ENCODE measurements around the gene CFAP410.
A peak's percentile ranks its signal among the peaks of the same experiment; 100 is the strongest.

CFAP410 gene

DNA sequence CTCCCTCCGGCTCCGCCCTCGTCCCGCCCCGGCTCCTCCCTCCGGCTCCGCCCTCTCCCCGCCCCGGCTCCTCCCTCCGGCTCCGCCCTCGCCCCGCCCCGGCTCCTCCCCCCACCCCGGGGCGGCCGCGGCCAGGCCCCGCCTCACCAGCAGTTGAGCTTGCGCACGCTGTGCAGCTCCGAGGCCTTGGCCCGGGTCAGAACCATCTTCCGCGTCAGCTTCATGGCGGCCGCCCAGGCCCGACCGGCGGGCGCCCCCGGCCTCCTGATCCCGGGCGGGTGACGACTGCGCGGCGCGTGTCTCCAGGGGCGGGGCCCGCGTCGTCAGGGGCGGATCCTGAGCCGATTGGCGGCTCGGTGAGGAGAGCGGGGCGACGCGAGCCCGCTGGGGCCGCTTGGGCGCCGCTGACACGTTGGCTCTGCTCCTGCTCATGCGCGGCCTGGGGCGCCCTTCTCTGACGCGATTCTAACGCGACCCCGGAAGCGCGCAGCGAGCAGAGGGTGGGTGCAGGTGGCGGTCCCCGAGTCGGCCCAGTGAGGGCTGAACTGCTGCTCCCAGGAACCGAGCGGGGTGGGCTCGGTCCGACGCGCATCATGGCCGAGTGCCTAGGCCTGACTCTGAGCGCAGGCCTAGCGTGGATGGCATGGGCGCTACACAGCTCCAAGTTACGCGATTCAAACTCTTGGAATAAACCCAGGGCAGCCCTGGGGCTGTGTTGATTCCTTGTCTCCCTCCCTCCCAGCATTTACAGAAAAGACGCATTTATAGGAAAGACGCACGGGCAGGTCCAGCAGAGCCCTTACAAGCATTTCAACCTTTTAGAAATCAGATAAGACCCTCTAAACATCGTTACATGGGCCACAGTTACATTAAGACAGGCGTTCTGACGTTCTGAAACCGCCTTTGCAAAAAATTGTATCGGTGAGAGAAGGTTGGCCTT is at the start of gene CFAP410:
Gene CFAP410 (minus strand): TSS at position 420 of the 940 bp plus-strand sequence. CDS start 196 bp downstream, at position 224.
- peak; percentile 90 to 94 for DNase-seq (ENCODE audit: low read depth in 2 of 2)

DNA sequence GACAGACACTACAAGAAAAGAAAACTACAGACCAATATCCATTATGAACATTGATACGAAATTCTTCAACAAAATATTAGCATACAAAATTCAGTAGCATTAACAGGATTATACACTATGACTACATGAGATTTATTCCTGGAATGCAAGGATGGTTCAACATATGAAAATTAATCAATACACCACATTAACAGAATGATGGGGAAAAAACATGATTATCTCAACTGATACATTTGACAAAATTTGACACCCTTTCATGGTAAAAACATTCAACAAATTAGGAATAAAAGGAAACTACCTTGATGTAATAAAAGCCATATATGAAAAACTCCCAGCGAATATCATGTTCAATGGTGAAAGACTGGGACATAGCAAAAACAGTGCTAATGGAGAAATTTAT is 45.8 kb upstream of the CFAP410 start:
- no peak for DNase-seq (ENCODE audit: low read depth in 2 of 2)

DNA sequence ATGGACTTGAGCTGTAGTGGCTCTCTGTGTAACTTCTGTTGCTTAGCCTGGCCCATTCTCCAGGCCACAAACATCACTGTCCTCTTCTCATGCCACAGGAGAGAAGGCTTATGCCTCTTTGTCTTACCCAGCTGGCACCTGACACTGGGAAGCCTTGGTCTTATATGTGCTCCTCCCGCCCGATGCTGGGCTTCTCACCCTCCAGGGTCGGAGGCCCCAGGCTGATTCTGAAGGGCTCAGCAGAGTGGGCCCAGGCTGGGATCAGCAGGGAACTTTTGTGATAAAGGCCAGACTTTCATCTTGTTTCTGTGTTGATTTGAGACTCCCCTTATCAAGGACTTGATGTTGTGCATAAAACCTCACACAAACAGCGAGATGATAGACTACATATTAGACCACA is 44.0 kb upstream of the CFAP410 start:
- no peak for DNase-seq (ENCODE audit: low read depth in 2 of 2)

DNA sequence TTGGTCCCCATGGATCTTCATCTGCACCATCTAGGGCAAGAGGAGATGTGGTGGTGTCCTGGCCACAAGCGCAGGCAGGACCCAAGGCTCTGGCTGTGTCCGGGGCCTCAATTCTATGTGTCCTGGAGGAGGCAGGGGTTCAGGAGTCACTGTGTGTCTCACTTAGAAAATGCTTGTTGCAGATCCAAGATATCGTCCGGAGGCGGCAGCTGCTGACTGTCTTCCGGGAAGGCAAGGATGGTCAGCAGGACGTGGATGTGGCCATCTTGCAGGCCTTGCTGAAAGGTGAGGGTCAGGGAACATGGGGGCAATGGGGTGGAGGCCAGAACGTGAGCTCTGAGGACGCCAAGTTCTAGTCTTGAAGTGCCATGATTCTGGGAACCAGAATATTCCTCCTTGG is 43.3 kb upstream of the CFAP410 start:
- DNase-seq (ENCODE audit: low read depth in 2 of 2) = no peak

DNA sequence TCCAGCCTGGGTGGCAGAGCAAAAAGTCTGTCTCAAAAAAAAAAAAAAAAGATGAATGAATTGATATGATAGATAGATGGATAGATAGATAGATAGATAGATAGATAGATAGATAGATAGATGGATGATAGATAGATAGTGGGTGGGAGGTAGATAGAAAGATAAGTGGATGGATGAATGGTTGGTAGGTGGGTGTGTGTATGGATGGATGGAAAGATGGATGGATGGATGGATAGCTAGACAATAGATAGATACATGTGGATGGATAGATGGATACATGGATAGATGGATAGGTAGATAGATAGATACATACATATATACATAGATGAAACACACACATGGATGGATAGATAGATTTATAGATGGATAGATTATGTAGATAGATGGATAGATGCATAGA is 42.7 kb upstream of the CFAP410 start:
- DNase-seq (ENCODE audit: low read depth in 2 of 2) = no peak

DNA sequence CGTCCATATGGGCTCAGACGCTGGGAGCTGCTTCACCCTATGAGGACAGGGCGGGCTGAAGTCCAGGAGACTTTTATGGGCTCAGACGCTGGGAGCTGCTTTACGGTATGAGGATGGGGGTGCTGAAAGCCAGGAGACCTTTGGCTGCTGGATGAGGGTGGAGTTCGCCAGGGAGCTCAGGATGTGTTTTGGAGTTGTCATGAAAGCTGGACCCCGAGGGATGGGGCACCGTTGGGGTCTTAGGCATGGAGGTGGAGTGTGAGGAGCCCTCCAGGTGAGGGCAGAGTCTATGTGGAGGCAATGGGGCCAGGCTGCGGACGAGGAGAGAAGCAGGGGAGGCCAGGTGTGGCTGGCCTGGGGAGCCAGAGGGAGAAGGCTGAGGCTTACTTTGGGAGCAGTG is 41.7 kb upstream of the CFAP410 start:
- no peak for DNase-seq (ENCODE audit: low read depth in 2 of 2)

DNA sequence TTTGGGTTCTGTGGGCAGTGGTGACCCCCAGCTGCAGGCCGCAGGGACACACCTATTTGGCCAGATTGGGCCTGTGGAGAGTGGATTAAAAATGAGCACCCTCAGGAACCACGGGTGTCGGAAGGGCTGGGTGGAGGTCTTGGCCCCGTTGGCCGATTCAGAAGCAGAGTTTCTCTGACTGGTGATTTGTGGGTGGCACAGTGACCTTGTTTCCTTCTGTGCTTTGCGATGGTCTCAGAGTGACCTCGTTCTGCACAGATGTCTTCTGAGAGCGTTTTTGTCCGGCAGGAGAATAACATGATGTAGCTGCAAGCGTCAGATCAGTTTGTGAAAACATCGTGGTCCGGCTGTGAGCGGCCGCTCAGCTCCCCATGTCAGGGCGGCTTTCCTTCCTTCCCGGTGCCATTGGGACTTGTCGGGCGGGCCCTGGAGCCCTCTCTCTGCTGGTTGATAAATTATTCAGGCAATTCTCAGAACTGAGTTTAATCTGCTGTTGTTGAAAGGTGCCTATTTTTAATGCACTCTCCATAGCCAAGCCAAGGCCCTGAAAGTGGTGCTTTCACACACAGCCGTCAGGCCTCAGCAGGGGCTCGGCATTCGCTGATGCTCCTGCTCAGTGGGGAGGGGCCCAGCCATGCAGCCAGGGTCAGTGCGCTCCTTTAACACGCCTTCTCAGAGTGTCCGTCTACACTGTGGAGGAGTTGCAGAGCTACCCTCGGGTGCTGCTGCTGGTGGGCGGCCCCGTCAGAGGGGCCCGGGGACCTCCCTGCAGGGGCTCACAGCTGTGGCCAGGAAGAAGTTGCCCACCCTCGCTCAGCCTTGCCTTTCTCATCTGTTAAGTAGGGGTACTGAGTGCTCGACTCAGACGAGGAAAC is 41.0 kb upstream of the CFAP410 start:
- DNase-seq (ENCODE audit: low read depth in 2 of 2) = no peak

DNA sequence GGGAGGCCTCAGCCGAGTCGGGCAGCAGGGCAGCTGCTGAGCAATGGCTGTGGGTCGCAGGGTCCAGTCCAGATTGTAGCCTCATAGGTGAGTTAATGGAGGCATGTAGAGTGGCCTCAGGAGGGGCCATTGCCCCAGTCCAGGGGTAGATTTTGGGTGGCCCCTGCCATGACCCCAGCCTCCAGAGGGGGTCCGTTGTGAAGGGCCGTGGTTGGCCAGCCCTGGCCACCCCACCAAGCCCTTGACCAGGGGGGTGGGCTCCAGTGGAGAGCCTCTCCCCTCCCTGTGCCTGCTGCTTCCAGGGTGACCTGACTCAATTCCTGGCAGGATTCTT is 40.3 kb upstream of the CFAP410 start:
- no peak for DNase-seq (ENCODE audit: low read depth in 2 of 2)

DNA sequence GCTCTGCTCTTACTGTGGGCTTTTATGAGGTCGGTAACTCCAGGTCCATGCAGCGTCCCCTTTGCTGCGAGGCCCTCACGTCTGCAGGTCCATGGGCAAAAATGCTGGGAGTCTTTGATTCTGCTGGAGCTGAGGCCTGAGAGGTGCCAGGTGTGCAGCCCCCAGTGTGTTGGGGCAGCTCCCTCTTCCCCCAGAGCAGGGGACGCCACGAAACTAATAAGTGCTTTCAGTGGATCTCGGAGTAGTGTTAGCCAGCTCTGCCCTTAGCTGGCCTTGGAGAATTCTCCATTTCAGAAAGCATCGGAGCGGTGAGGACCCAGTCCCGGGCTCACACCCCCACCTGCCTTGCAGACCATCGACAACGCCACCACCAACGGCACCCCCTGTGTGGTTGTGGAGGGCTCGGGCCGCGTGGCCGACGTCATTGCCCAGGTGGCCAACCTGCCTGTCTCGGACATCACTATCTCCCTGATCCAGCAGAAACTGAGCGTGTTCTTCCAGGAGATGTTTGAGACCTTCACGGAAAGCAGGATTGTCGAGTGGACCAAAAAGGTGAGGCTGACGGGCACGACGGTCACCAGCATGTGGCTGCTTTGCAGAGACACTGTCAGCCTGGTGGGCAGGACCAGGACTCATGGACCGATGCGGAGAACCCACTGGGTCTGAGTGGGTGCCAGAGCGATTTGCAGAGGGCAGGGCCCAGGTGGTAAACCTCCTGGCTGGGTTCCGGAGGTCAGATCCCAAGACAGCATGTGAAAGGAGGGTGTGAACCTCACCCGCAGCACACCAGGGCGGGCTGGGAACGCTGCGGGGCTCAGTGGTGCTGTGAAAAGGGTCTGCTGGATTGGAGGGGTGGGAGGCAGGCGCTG is 39.7 kb upstream of the CFAP410 start:
- DNase-seq (ENCODE audit: low read depth in 2 of 2) = no peak

DNA sequence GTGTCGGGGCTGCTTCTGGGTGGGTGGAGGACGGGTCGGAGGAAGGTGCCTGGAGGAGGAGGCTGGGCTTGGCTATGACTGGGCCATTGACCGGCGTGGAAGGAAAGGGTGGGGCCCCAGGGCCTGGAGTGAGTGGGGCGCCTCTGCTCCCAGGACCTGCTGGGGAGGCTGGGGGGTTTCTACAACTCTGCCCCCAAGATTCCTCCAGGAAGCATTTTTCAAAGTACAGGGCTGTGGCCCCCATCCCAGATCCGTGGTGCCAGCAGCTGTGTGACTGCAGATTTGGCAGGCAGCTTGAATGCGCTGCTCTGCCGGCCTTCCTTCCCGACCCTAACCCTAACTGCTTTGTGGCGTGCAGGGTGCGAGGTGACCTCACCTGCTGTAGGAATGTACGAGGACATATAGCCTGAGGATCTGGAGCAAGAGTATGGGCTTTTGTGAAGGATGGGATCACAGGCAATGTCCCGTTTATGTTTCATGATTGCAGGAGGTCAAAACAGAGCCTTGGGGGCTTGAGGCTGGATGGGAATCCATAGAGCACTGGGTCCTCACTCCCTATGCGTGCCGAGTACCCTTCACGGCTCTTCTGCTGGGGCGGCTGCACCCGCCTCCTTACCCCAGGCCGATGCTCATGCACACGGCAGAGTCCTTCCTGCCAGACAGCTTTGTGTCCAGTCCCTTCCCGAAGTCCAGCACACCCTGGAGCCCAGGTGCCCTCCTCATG is 38.9 kb upstream of the CFAP410 start:
- no peak for DNase-seq (ENCODE audit: low read depth in 2 of 2)

DNA sequence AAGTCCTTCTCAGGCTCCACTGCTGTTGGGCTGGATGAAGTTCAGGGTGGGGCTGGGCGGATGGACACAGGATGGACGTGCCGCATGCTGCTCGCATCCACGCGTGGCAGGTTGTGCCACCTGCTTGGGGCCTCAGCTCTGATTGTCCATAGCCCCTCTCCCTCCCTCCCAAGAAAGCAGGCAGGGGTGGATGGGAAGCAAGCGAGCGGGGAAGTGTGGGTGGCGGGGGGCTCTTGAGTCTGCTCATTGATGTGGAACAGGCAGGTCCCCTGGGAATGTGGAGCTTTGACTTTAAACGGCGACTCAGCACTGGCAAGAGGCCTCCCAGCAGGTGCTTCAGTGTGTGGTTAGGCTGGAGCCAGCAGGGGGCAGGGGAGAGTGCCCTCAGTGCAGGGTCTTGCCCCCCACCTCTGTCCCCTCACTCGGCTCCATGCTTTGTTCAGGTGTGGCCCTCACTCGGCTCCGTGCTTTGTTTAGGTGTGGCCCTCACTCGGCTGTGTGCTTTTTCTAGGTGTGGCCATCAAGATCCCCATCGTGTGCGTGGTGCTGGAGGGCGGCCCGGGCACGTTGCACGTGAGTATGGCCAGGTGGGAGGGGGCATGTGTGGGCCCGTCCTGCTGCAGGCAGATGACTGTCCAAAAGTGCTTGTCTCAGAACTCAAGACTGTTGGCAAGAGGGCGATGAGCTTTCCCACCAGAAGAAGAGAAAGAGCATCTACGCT is 38.2 kb upstream of the CFAP410 start:
- no peak for DNase-seq (ENCODE audit: low read depth in 2 of 2)

DNA sequence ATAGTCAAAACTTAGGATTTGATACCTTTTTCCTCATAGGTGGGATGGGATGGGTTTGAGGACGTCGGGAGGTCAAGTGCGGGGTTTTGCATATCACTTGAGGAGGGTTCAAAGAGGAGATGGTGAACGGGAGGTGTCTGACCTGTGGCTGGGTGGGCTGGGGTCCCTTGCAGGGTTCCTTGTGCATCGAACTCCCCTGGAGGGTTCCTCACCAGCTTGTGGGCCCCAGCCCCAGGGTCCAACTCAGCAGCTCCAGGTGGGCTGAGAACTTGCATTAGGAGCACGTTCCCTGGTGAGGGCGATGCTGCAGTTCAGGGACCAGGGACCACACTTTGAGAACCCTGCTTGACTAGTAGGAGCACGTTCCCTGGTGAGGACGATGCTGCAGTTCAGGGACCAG is 37.4 kb upstream of the CFAP410 start:
- no peak for DNase-seq (ENCODE audit: low read depth in 2 of 2)

DNA sequence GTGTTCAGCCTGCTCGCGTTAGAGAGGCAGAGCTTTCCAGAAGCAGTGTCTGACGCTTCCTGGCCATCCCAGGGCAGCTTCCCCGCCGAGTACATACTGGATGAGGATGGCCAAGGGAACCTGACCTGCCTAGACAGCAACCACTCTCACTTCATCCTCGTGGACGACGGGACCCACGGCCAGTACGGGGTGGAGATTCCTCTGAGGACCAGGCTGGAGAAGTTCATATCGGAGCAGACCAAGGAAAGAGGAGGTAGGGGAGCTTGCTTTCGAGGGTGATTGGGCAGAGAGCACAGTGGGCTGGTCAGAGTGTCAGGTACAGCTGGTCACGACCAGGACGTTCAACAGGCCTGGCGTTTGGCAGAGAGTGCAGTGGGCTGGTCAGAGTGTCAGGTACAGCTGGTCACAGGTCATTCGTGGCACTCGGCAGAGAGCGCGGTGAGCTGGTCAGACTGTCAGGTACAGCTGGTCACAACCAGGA is 36.6 kb upstream of the CFAP410 start:
- no peak for DNase-seq (ENCODE audit: low read depth in 2 of 2)

DNA sequence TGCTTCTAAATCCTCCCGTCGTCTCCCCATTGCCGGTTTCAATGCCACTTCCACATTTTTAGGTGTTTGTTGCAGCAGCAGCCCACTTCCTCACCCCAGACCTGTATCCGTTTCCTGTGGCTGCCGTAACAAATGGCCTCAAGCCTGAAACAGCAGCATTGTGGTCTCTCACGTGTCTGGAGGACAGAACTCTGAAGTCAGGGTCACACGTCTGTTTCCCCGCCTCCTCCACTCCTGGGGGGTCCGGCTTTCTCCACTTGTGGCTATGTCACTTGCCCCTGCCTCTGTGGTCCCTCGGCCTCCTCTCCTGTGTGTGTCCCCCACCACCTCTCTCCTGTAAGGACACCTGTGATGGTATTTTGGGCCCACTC is 36.1 kb upstream of the CFAP410 start:
- DNase-seq (ENCODE audit: low read depth in 2 of 2) = no peak

DNA sequence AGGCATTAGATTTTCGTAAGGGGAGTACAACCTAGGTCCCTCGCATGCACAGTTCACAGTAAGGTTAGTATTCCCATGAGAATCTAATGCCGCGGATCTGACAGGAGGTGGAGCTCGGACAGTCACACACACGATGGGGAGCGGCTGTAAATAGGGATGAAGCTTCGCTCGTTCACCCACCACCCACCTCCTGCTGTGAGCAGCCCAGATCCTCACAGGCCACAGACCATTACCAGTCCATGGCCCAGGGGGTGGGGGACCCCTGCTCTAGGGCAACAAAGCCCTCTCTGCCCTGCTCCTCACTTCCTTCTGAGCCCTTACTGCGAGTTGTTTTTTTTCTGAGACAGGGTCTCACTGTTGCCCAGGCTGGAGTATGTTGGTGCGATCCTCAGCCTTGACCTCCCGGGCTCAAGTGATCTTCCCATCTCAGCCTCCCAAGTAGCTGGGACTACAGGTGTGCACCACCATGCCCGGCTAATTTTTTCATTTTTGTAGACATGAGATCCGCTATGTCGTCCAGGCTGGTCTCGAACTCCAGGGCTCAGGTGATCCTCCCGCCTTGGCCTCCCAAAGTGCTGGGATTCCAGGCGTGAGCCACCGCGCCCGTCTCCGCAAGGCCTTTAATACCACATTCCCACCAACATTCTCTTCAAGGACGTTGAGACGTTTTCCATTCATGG is 35.6 kb upstream of the CFAP410 start:
- no peak for DNase-seq (ENCODE audit: low read depth in 2 of 2)

DNA sequence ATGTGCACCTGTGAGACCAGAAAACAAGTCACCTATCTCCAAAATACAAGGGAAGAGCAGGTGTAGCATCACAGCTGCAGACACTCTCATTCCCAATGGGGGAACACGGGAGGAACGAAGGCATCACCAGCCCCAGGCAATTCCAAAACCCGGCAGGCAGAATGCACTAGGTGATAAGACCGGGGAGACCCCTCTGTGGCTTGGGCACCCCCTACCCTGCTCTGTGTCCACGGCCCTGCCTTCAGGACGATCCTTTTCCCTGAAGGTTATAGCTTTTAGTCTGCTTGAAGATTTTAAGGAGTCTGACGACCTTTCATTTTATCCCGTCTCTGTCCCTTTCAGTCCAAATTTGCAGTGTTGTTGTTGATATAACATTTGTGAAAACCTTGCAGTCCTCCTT is 33.4 kb upstream of the CFAP410 start:
- DNase-seq (ENCODE audit: low read depth in 2 of 2) = no peak

DNA sequence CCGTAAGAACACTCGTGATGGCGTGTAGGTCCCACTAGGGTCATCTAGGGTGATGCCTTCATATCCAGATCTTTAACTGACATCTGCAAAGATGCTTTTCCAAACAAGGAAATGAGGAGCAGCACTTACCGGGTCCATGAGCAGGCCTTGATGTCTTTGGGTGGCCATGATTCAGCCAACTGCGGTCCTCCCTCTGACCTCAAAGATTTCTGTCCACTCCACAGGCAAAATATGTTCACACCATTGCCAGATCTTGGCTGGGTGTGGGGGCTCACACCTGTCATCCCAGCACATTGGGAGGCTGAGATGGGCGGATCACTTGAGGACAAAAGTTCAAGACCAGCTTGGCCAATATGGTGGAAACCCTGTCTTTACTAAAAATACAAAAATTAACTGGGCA is 32.4 kb upstream of the CFAP410 start:
- no peak for DNase-seq (ENCODE audit: low read depth in 2 of 2)

DNA sequence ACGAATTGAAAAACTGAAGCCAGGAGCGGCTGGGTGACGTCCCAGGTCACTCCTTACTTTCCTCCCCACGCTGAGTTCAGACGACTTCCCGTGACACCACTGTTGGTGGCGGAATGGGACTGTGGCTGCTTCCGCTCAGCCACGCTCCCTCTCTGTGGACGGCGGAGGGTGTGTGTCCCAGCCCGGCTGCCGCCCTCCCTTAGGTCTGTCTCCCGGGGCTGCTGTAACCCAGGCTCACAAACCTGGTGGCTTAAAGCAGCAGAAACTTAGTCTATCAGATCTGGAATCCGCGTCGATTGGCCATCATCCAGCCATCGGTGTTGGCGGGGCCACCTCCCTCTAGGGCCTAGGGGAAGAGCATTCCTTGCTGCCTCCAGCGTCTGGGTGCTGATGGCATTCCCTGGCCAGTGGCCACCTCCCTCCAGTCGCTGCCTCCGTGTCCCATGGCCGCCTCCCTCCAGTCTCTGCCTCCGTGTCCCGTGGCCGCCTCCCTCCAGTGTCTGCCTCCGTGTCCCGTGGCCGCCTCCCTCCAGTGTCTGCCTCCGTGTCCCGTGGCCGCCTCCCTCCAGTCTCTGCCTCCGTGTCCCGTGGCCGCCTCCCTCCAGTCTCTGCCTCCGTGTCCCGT is 31.7 kb upstream of the CFAP410 start:
- no peak for DNase-seq (ENCODE audit: low read depth in 2 of 2)

DNA sequence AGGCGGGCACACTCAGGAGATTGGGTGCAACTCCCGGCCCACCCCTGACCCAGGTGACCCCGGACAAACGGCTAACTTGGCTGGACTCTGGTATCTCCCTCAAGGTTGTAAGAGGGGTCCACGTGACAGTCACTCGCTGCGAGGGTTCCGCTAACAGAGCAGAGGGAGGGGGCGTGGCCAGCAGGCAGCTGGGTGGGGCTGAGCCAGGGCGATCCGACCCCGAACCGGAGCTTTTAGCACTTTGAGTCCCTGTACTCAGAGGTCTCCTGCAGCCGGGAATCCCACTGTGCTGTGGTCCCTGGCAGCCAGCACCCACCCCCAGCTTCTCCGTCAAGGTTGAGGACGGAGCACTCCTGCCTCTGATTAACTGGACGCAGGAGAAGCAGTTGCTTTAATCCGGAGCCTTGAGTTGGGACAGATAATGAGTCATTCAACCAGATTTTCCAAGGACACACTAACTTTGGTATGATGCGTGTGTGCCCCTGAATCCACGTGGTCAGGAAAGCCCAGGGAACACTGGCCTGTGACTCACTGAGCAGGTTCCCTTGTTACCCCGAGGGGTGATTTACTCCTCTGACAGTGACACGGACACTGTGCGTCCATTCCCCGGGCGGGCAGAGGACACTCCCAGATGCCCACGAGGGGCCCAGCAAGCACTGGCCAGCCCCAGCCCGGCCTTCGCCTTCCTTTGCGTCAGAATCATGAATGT is 31.0 kb upstream of the CFAP410 start:
- no peak for DNase-seq (ENCODE audit: low read depth in 2 of 2)

All from stimulated activated CD4-positive, alpha-beta T cell treated with anti-CD3 and anti-CD28 coated beads, Interleukin-15, amount 100 ng/mL, for 48 hours (primary cell).